Measurements from ENCODE around the gene GJA3.

GRCh38 chr13:20178156-20178555 is 17.3 kb upstream of the GJA3 start:
- TF ChIP-seq, protein P1, sequence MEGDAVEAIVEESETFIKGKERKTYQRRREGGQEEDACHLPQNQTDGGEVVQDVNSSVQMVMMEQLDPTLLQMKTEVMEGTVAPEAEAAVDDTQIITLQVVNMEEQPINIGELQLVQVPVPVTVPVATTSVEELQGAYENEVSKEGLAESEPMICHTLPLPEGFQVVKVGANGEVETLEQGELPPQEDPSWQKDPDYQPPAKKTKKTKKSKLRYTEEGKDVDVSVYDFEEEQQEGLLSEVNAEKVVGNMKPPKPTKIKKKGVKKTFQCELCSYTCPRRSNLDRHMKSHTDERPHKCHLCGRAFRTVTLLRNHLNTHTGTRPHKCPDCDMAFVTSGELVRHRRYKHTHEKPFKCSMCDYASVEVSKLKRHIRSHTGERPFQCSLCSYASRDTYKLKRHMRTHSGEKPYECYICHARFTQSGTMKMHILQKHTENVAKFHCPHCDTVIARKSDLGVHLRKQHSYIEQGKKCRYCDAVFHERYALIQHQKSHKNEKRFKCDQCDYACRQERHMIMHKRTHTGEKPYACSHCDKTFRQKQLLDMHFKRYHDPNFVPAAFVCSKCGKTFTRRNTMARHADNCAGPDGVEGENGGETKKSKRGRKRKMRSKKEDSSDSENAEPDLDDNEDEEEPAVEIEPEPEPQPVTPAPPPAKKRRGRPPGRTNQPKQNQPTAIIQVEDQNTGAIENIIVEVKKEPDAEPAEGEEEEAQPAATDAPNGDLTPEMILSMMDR (IDR thresholded peaks at IDR 0.05; ENCODE audit: low read depth, low read length, poor library complexity, severe bottlenecking): no peak
- no peak for TF ChIP-seq EZH2phosphoT487 (IDR thresholded peaks at IDR 0.05; ENCODE audit: borderline replicate concordance, low read length)

Data from DOHH2 (cell line).